A549 (cell line): ENCODE results near the gene RPS8. TPM values are rescaled to one million over a fixed set of nuclear protein-coding genes. Genes with fewer than 3 reads are reported as not detected.

Experiments used
- ATAC-seq, 2 experiments: fragments of 200-7000 bp in 1 of 2; fragments of >200 bp in 1 of 2; cut with Nextera tagmentation in 1 of 2; cut with Tn5 transposase in 1 of 2; 3 replicates each; pipeline versions ENCODE4 v1.8.0 to v1.9.1; 2018 to 2020; ENCODE audit warnings: mild to moderate bottlenecking in 1 of 2, moderate library complexity in 1 of 2
- CTCF ChIA-PET: fragments of 300-600 bp; sonication (Branson Sonifier 250); formaldehyde crosslinking; extraction: SDS; loops from one replicate; lab custom pipeline; 2021; ENCODE audit warnings: antibody characterized with exemption, inconsistent platforms; lab: Yijun Ruan, JAX
- POLR2A ChIA-PET: fragments of 350-600 bp; formaldehyde crosslinking; extraction: SDS; loops from one replicate; lab custom pipeline; 2021; ENCODE audit warnings: antibody characterized with exemption, inconsistent platforms; lab: Yijun Ruan, JAX
- DNase-seq, 2 experiments: peaks; one replicate each; pipeline versions ENCODE4 v3.0.0 to v3.0.0-alpha.2; 2011 to 2016; ENCODE audit warnings: low read depth in 1 of 2, low spot score in 1 of 2
- FAIRE-seq: peaks from 2 replicates; lab custom pipeline; 2011; peaks lifted over from hg19 to GRCh38; lab: Jason Lieb, UNC
- H3K27ac ChIP-seq, 2 experiments: fragments of >200 bp; sonication (Bioruptor Twin); formaldehyde crosslinking; 3 replicates each; pipeline ENCODE4 v1.5.1; 2016 to 2017
- H3K4me1 ChIP-seq: fragments of >200 bp; sonication (Bioruptor Twin); formaldehyde crosslinking; 3 replicates; pipeline ENCODE4 v1.6.1; 2016
- H3K4me2 ChIP-seq: fragments of >200 bp; sonication (Bioruptor Twin); formaldehyde crosslinking; 3 replicates; pipeline ENCODE4 v1.6.1; 2016
- H3K4me3 ChIP-seq: fragments of >200 bp; sonication (Bioruptor Twin); formaldehyde crosslinking; 3 replicates; pipeline ENCODE4 v1.5.1; 2016
- H3K9me3 ChIP-seq: fragments of >200 bp; sonication (Bioruptor Twin); formaldehyde crosslinking; 3 replicates; pipeline ENCODE4 v1.6.1; 2016
- BHLHE40 ChIP-seq: IDR thresholded peaks from 2 replicates; pipeline ENCODE4 v1.6.1; 2012; ENCODE audit warnings: low read depth, low read length, inconsistent platforms
- CHD2 ChIP-seq: fragments of 150-350 bp; IDR thresholded peaks from 2 replicates; pipeline ENCODE4 v1.6.1; 2014; ENCODE audit warnings: low read length; ENCODE audit not compliant: partially characterized antibody
- EHMT2 ChIP-seq: fragments of 200-600 bp; sonication (generic); IDR thresholded peaks from 2 replicates; pipeline ENCODE4 v1.6.1; 2016; ENCODE audit warnings: antibody characterized with exemption, low read depth, mild to moderate bottlenecking, moderate library complexity
- FOSL2 ChIP-seq, 2 experiments: fragments of 450-650 bp in 1 of 2; fragments of >200 bp in 1 of 2; sonication (Bioruptor Twin) in 1 of 2; formaldehyde crosslinking; IDR thresholded peaks; 2 replicates each; pipeline versions ENCODE4 v1.5.0 to v1.6.1; 2016 to 2020; ENCODE audit warnings: mild to moderate bottlenecking in 1 of 2, moderate library complexity in 1 of 2
- GATA3 ChIP-seq: IDR thresholded peaks from 2 replicates; pipeline ENCODE4 v1.6.1; 2012; ENCODE audit warnings: borderline replicate concordance
- HOXB5 ChIP-seq: fragments of 250-450 bp; sonication (Bioruptor Pico); IDR thresholded peaks from 2 replicates; pipeline ENCODE4 v1.5.0; 2020; ENCODE audit warnings: mild to moderate bottlenecking, moderate library complexity
- MAZ ChIP-seq: fragments of 150-350 bp; IDR thresholded peaks from 2 replicates; pipeline ENCODE4 v1.6.1; 2014; ENCODE audit warnings: antibody characterized with exemption, low read depth, low read length, borderline replicate concordance
- MYC ChIP-seq: IDR thresholded peaks from 2 replicates; pipeline ENCODE4 v1.6.1; 2012; ENCODE audit warnings: mild to moderate bottlenecking, inconsistent platforms, low read length, improper control_type of control experiment, borderline replicate concordance
- POLR2A ChIP-seq: IDR thresholded peaks from 2 replicates; pipeline ENCODE4 v1.6.1; 2012; ENCODE audit warnings: mild to moderate bottlenecking, low read length
- POLR2AphosphoS2 ChIP-seq: conservative IDR thresholded peaks from 2 replicates; pipeline ENCODE4 v1.6.1; 2012; ENCODE audit warnings: low read length, improper control_type of control experiment, inconsistent platforms
- RCOR1 ChIP-seq: fragments of 150-350 bp; IDR thresholded peaks from 2 replicates; pipeline ENCODE4 v1.6.1; 2014; ENCODE audit warnings: antibody characterized with exemption, low read length, low read depth
- RNF2 ChIP-seq: fragments of 200-600 bp; sonication (generic); IDR thresholded peaks from 2 replicates; pipeline ENCODE4 v1.6.1; 2016; ENCODE audit warnings: low read depth, mild to moderate bottlenecking, antibody characterized with exemption, moderate library complexity, borderline replicate concordance
- SMC3 ChIP-seq: fragments of >200 bp; sonication (Bioruptor Twin); formaldehyde crosslinking; IDR thresholded peaks from 3 replicates; pipeline ENCODE4 v1.6.1; 2018; ENCODE audit warnings: inconsistent platforms
- TFCP2L1 ChIP-seq: fragments of 250-450 bp; sonication (Bioruptor Pico); IDR thresholded peaks from 2 replicates; pipeline ENCODE4 v1.5.0; 2021; ENCODE audit warnings: mild to moderate bottlenecking
- ZSCAN20 ChIP-seq: fragments of 250-450 bp; sonication (Bioruptor Pico); IDR thresholded peaks from 2 replicates; pipeline ENCODE4 v1.8.0; 2022; ENCODE audit warnings: mild to moderate bottlenecking, moderate library complexity
- WGBS: methylation state at CpG from one replicate; pipeline ENCODE4 v1.1.6; 2017; ENCODE audit errors: missing lambda C conversion rate; 5-methylcytosine and 5-hydroxymethylcytosine counted together
- polyA plus RNA-seq, 4 experiments: library from polyadenylated mRNA; depleted of rRNA in 3 of 4; stranded (reverse); fragments of >200 nt; fragmentation: RNase III in 1 of 4; extraction: RNeasy Plus Mini Kit Qiagen cat#74134 plus additional on column Dnase treatment in 1 of 4; gene quantifications; 2 replicates in 3 of 4; 3 replicates in 1 of 4; pipeline ENCODE4 v1.2.3, GENCODE V29; 2011 to 2017

The RPS8 gene
- polyA plus RNA-seq, 2 of the 4 experiments (the other 2 are of a cell fraction), result 1,577 to 1,820 TPM

DNA sequence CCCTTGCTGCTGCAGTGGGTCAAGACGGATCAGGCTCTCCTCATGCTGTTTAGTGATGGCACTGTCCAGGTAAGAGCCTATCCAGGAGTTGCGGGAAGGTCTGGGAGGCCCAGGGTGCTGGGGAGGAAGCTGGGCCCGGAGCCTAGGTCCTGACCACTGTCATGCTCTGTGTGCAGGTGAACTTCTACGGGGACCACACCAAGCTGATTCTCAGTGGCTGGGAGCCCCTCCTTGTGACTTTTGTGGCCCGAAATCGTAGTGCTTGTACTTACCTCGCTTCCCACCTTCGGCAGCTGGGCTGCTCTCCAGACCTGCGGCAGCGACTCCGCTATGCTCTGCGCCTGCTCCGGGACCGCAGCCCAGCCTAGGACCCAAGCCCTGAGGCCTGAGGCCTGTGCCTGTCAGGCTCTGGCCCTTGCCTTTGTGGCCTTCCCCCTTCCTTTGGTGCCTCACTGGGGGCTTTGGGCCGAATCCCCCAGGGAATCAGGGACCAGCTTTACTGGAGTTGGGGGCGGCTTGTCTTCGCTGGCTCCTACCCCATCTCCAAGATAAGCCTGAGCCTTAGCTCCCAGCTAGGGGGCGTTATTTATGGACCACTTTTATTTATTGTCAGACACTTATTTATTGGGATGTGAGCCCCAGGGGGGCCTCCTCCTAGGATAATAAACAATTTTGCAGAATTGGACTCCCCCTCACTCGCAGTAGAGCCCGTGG, 30.1 kb downstream of the RPS8 start:
- ChIA-PET CTCF (interaction anchor here (0.5 to 3.9 kb wide), 4 partner anchors 9 to 77 kb away, joined by 3 to 9 read pairs (median 5); partner anchors contain the start of gene BEST4), POLR2A (interaction anchor here (1.0 kb wide), 1 partner anchor 14 kb away, joined by 3 read pairs; no protein-coding TSS in a partner anchor)
- Histone ChIP-seq H3K4me1 (peaks cover 73% of the 10 kb centered on the region), H3K4me3 (no peak overlapping the region), H3K4me2 (no peak overlapping the region; the same call in 2 of the 3 replicates), H3K9me3 (no peaks in the 10 kb centered on the region), H3K27ac (peak overlapping the region; percentile 98 to 99; a peak in 5 of 6 replicates)
- no peak for TF ChIP-seq RNF2
- no peak for TF ChIP-seq MYC
- TF ChIP-seq CHD2, result no peak
- DNase-seq, result no peak
- FAIRE-seq, result no peak
- 88% methylated on average over 12 of the region's 20 CpGs for WGBS
- no peak for ATAC-seq

DNA sequence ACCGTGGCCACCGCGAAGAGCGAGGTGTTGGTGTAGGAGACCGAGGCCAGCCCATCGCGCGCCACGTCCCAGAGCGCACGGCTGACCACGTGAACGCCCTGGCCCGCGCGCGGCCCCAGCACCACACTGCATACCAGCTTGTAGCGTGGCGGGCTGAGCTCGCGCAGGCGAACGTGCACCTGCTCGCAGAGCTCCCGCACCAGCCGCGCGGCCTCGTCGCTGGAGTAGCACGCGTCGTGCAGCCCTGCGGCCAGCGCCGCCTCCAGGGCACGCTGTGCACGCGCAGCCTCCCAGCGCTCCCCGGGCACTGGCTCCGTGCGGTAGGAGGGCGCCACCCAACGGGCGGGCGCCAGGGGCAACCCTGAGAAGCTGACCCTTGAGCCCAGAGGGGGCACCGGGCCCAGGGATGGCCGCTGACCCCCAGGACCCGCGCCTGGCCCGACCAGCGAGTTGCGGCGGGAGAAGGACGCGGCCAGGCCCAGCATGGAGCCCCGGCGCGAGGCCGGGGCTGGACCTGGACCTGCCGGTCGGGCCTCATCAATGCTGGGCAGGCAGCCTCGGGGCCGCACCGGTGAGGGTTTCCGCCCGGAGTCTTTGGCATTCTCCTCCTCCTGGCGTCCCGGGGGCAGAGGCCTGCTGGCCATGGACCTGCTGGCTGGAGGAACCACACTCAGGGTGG, 30.8 kb downstream of the RPS8 start:
- ChIA-PET POLR2A (interaction anchor here (0.6 to 3.9 kb wide), 6 partner anchors 12 to 31 kb away, joined by 3 to 57 read pairs (median 4); partner anchors contain the start of gene RPS8), CTCF (interaction anchor here (1.2 to 3.9 kb wide), 4 partner anchors 7 to 78 kb away, joined by 3 to 9 read pairs (median 4); partner anchors contain the start of gene BEST4)
- TF ChIP-seq POLR2AphosphoS2 (0 out of 2 replicates have a peak, but pooled peaks have one; percentile 53), EHMT2 (no peak)
- Histone ChIP-seq H3K27ac (peak overlapping the region; percentile 98 to 99), H3K9me3 (no peaks in the 10 kb centered on the region), H3K4me1 (peaks cover 80% of the 10 kb centered on the region), H3K4me3 (no peak overlapping the region), H3K4me2 (peak overlapping the region; percentile 81)
- 97% methylated on average over 20 of the region's 70 CpGs for WGBS
- FAIRE-seq (no peak), ATAC-seq (no peak), DNase-seq (no peak)

GRCh38 chr1:44806704-44807363, 31.5 kb downstream of the RPS8 start, which contains the start of gene DYNLT4:
Gene DYNLT4, minus strand, starts transcription at chr1:44807351. Its CDS starts 683 bp downstream, at chr1:44806668.
- peak within 1 kb of the TSS; percentile 81 for H3K4me2 ChIP-seq
- H3K4me1 ChIP-seq, result peaks cover 83% of the 10 kb centered on the region
- no peaks in the 10 kb centered on the region for H3K9me3 ChIP-seq
- TF ChIP-seq ZSCAN20 (CRISPR knock-in tag) (no peak), BHLHE40 (no peak), MAZ (no peak), TFCP2L1 (0 out of 2 replicates have a peak, but pooled peaks have one; percentile 44), RCOR1 (no peak), POLR2A (0 out of 2 replicates have a peak, but pooled peaks have one; percentile 22), GATA3 (peak; percentile 33; the same call in 1 of the 2 replicates), SMC3 (no peak), FOSL2 (IDR thresholded peaks at IDR 0.05) (peak; percentile 41; the same call in 1 of the 2 replicates), FOSL2 (CRISPR knock-in tag; IDR thresholded peaks at IDR 0.05) (no peak), HOXB5 (peak; percentile 10; the same call in 1 of the 2 replicates)
- ATAC-seq (peak; percentile 10 to 11; a peak in 4 of 6 replicates), DNase-seq (no peak), FAIRE-seq (no peak)
- CTCF ChIA-PET, result interaction anchor here (0.6 to 1.3 kb wide), 2 partner anchors 8 to 68 kb away, joined by 3 to 4 read pairs; no protein-coding TSS in a partner anchor
- WGBS, result 46% methylated on average over 7 of the region's 7 CpGs
- POLR2A ChIA-PET, result interaction anchor here (0.6 to 3.9 kb wide), 7 partner anchors 12 to 715 kb away, joined by 3 to 57 read pairs (median 5); partner anchors contain the start of genes PRDX1, RNU5D-1 and RPS8
- 0 out of 3 replicates have a peak within 1 kb of the TSS, but pooled peaks have one; percentile 14 for H3K4me3 ChIP-seq
- H3K27ac ChIP-seq, result peak within 1 kb of the TSS; percentile 98 to 99
